Peyer's patch (tissue), 4 donors: ENCODE results near the gene CA4. TPM values are rescaled to one million over a fixed set of nuclear protein-coding genes. Genes with fewer than 3 reads are reported as not detected.

Source experiments
- DNase-seq, 3 donors: peaks; one replicate each; pipeline ENCODE4 v3.0.0-alpha.2; 2017 to 2019
- H3K27ac ChIP-seq, 4 donors: fragments of 200-600 bp; sonication (generic); one replicate each; pipeline ENCODE4 v1.5.1; 2016 to 2019
- H3K27me3 ChIP-seq, 2 donors: fragments of 200-600 bp; sonication (generic); one replicate each; pipeline ENCODE4 v1.5.1; 2019
- H3K36me3 ChIP-seq, 3 donors: fragments of 200-600 bp; sonication (generic); one replicate each; pipeline ENCODE4 v1.5.1; 2016 to 2019
- H3K4me1 ChIP-seq, 4 donors: fragments of 200-600 bp; sonication (generic); one replicate each; pipeline ENCODE4 v1.5.1; 2016 to 2019
- H3K4me3 ChIP-seq, 4 donors: fragments of 200-600 bp; sonication (generic); 1 replicate in 3 of 4; 2 replicates in 1 of 4; pipeline ENCODE4 v1.5.1; 2016 to 2019; ENCODE audit warnings: mild to moderate bottlenecking in 1 of 4
- H3K9me3 ChIP-seq, 4 donors: fragments of 200-600 bp; sonication (generic); one replicate each; pipeline ENCODE4 v1.5.1; 2016 to 2019; ENCODE audit warnings: mild to moderate bottlenecking in 1 of 4
- CTCF ChIP-seq, 6 experiments: fragments of 450-650 bp in 4 of 6; fragments of 200-600 bp in 2 of 6; sonication (generic) in 1 of 6; IDR thresholded peaks; one replicate each; pipeline ENCODE4 v1.5.1; 2017 to 2019; ENCODE audit warnings: antibody characterized with exemption in 6 of 6, mild to moderate bottlenecking in 3 of 6, moderate library complexity in 1 of 6
- POLR2A ChIP-seq, 2 donors: fragments of 450-650 bp; IDR thresholded peaks; one replicate each; pipeline ENCODE4 v1.5.1; 2017; ENCODE audit warnings: antibody characterized with exemption in 2 of 2, mild to moderate bottlenecking in 2 of 2, moderate library complexity in 2 of 2
- total RNA-seq, 4 donors: library from RNA; depleted of rRNA; stranded (reverse); fragments of >200 nt; gene quantifications; one replicate each; pipeline ENCODE4 v1.1.0, GENCODE V29; 2016

CA4 gene
- total RNA-seq, 4 donors from 2014 or later = 1.6 to 18.4 (median 12.3) TPM; not detected in 1

GRCh38 chr17:60135151-60135950, 14.4 kb upstream of the CA4 start:
- Histone ChIP-seq H3K36me3 (no peaks in the 10 kb centered on the region), H3K4me3 (peak overlapping the region; percentile 45 to 69 (median 65)), H3K9me3 (no peaks in the 10 kb centered on the region), H3K27me3 (peaks cover 0 to 15% of the 10 kb centered on the region in 2 donors), H3K27ac (peak overlapping the region in 3 of 4 donors; percentile 53 to 64 (median 59)), H3K4me1 (peaks cover 0 to 20% (median 11%) of the 10 kb centered on the region in 4 donors)
- DNase-seq = peak; percentile 86 to 94 (median 88)
- TF ChIP-seq POLR2A (IDR thresholded peaks at IDR 0.05) = peak in 1 of 2 donors; percentile 22
- no peak for TF ChIP-seq CTCF (IDR thresholded peaks at IDR 0.05)

- H3K9me3 ChIP-seq = no peaks in the 10 kb centered on the region
- peak overlapping the region in 2 of 4 donors; percentile 66 to 69 for H3K4me3 ChIP-seq
- TF ChIP-seq POLR2A (IDR thresholded peaks at IDR 0.05) = no peak
- no peak for TF ChIP-seq CTCF (IDR thresholded peaks at IDR 0.05)
- peaks cover 0 to 20% (median 11%) of the 10 kb centered on the region in 4 donors for H3K4me1 ChIP-seq
- DNase-seq = peak in 2 of 3 donors; percentile 32 to 39
- H3K27me3 ChIP-seq = peaks cover 0 to 23% of the 10 kb centered on the region in 2 donors
- H3K27ac ChIP-seq = no peak overlapping the region
- H3K36me3 ChIP-seq = no peaks in the 10 kb centered on the region
Observed at GRCh38 chr17:60135951-60136666, 13.7 kb upstream of the CA4 start.

GRCh38 chr17:60137731-60138130, 12.0 kb upstream of the CA4 start:
- peak in 1 of 3 donors; percentile 14 for DNase-seq
- TF ChIP-seq POLR2A (IDR thresholded peaks at IDR 0.05) (no peak), CTCF (IDR thresholded peaks at IDR 0.05) (no peak)
- peaks cover 0 to 25% (median 11%) of the 10 kb centered on the region in 4 donors for H3K4me1 ChIP-seq

GRCh38 chr17:60138769-60139437, 10.9 kb upstream of the CA4 start:
- H3K4me1 ChIP-seq = peaks cover 0 to 32% (median 10%) of the 10 kb centered on the region in 4 donors
- no peaks in the 10 kb centered on the region for H3K36me3 ChIP-seq
- no peak overlapping the region for H3K4me3 ChIP-seq
- H3K27me3 ChIP-seq = peaks cover 0 to 29% of the 10 kb centered on the region in 2 donors
- no peaks in the 10 kb centered on the region for H3K9me3 ChIP-seq
- no peak overlapping the region for H3K27ac ChIP-seq
- TF ChIP-seq CTCF (IDR thresholded peaks at IDR 0.05) (no peak), POLR2A (IDR thresholded peaks at IDR 0.05) (no peak)
- DNase-seq = peak in 1 of 3 donors; percentile 40

More at GRCh38 chr17:60137731-60138130, 12.0 kb upstream of the CA4 start:
- no peaks in the 10 kb centered on the region for H3K9me3 ChIP-seq
- H3K27ac ChIP-seq = no peak overlapping the region
- peaks cover 0 to 29% of the 10 kb centered on the region in 2 donors for H3K27me3 ChIP-seq
- H3K36me3 ChIP-seq = no peaks in the 10 kb centered on the region
- H3K4me3 ChIP-seq = no peak overlapping the region
